CD4-positive, alpha-beta T cell (primary cell): ENCODE results near the gene MED12L. TPM values are rescaled to one million over a fixed set of nuclear protein-coding genes. Genes with fewer than 3 reads are reported as not detected.

ENCODE experiments used
- ATAC-seq: fragments of 200-7000 bp; cut with Tn5 transposase; one replicate; pipeline ENCODE4 v1.10.0; 2022; ENCODE audit warnings: mild to moderate bottlenecking; ENCODE audit not compliant: poor library complexity
- CTCF ChIA-PET: fragments of 350-600 bp; sonication (Branson Sonifier 250); formaldehyde crosslinking; loops from one replicate; lab custom pipeline; 2021; ENCODE audit warnings: antibody characterized with exemption, inconsistent platforms; lab: Charles Lee
- POLR2A ChIA-PET: fragments of 350-600 bp; sonication (Branson Sonifier 250); formaldehyde crosslinking; loops from one replicate; lab custom pipeline; 2021; ENCODE audit warnings: antibody characterized with exemption, inconsistent platforms; lab: Charles Lee
- DNase-seq, 14 experiments: peaks; one replicate each; pipeline ENCODE4 v3.0.0-alpha.2; 2013 to 2020; ENCODE audit warnings: mixed read lengths in 2 of 14
- H3K27ac ChIP-seq, 2 donors: one replicate each; pipeline versions ENCODE4 v1.5.1 to v1.7.0; 2013; ENCODE audit warnings: low read length in 2 of 2, low read depth in 1 of 2, mild to moderate bottlenecking in 1 of 2
- H3K27me3 ChIP-seq, 2 experiments: 1 replicate in 1 of 2; 2 replicates in 1 of 2; pipeline versions ENCODE4 v1.6.1 to v1.7.0; 2013; ENCODE audit warnings: low read length in 2 of 2, control low read depth in 1 of 2, mild to moderate bottlenecking in 1 of 2, moderate library complexity in 1 of 2; ENCODE audit not compliant: insufficient read depth in 2 of 2, control insufficient read depth in 1 of 2
- H3K36me3 ChIP-seq: one replicate; pipeline ENCODE4 v1.6.1; 2013; ENCODE audit warnings: low read length, control low read depth; ENCODE audit not compliant: insufficient read depth
- H3K4me1 ChIP-seq: one replicate; pipeline ENCODE4 v1.6.1; 2013; ENCODE audit warnings: low read length, control low read depth; ENCODE audit not compliant: insufficient read depth
- H3K4me3 ChIP-seq: one replicate; pipeline ENCODE4 v1.5.1; 2013; ENCODE audit warnings: mild to moderate bottlenecking, low read length, moderate library complexity
- H3K9me3 ChIP-seq, 2 experiments: 1 replicate in 1 of 2; 2 replicates in 1 of 2; pipeline versions ENCODE4 v1.6.1 to v1.7.0; 2013; ENCODE audit warnings: low read length in 2 of 2, mild to moderate bottlenecking in 2 of 2, control low read depth in 1 of 2, moderate library complexity in 1 of 2; ENCODE audit not compliant: control insufficient read depth in 1 of 2, insufficient read depth in 1 of 2
- H3K27ac Mint-ChIP-seq: one replicate; pipeline ENCODE4 v1.8.0; 2020; ENCODE audit warnings: mixed read lengths
- H3K27me3 Mint-ChIP-seq: one replicate; pipeline ENCODE4 v1.8.0; 2021; ENCODE audit warnings: mixed read lengths
- H3K36me3 Mint-ChIP-seq: one replicate; pipeline ENCODE4 v1.8.0; 2021; ENCODE audit warnings: low read depth, mixed read lengths
- H3K4me1 Mint-ChIP-seq: one replicate; pipeline ENCODE4 v1.8.0; 2021; ENCODE audit warnings: low read depth, mixed read lengths
- H3K4me3 Mint-ChIP-seq: one replicate; pipeline ENCODE4 v1.8.0; 2020; ENCODE audit warnings: mild to moderate bottlenecking, mixed read lengths
- H3K9me3 Mint-ChIP-seq: one replicate; pipeline ENCODE4 v1.8.0; 2020; ENCODE audit warnings: mixed read lengths
- CTCF ChIP-seq: fragments of 200-600 bp; IDR thresholded peaks from one replicate; pipeline ENCODE4 v1.8.0; 2022; ENCODE audit warnings: antibody characterized with exemption, mild to moderate bottlenecking
- intact Hi-C, 2 experiments: fragments of 100-400 bp; cut with DNase I in 1 of 2; cut with micrococcal nuclease in 1 of 2; formaldehyde crosslinking; loops; one replicate each; pipeline versions ENCODE4 v1.15.1 to v1.9.0; 2023 to 2025; cut with DNase I, micrococcal nuclease
- total RNA-seq, 174 experiments: library from RNA in 2 of 174; stranded (reverse) in 2 of 174; gene quantifications; one replicate each; pipeline ENCODE4 v1.2.3 and lab custom pipeline; 2021 to 2026

MED12L gene
- total RNA-seq, 2 experiments from 2014 or later = 0.39 to 0.49 TPM

- intact Hi-C loops = no loop called here
- no peak for TF ChIP-seq CTCF
Observed at GRCh38 chr3:151410891-151411559, 325.6 kb downstream of the MED12L start.

GRCh38 chr3:151412989-151413388 is 327.5 kb downstream of the MED12L start:
- no peak for DNase-seq
- no peaks in the 10 kb centered on the region for H3K4me1 Mint-ChIP-seq
- peaks cover 0 to 3% of the 10 kb centered on the region in 2 experiments for H3K9me3 ChIP-seq
- CTCF ChIA-PET = no interaction called here
- no peak overlapping the region for H3K4me3 ChIP-seq
- no peak overlapping the region for H3K4me3 Mint-ChIP-seq
- POLR2A ChIA-PET = no interaction called here
- TF ChIP-seq CTCF = no peak
- H3K27me3 ChIP-seq = no peaks in the 10 kb centered on the region
- no peak overlapping the region for H3K27ac ChIP-seq
- no peak overlapping the region for H3K27ac Mint-ChIP-seq
- no peaks in the 10 kb centered on the region for H3K36me3 ChIP-seq
- H3K36me3 Mint-ChIP-seq = no peaks in the 10 kb centered on the region
- no peaks in the 10 kb centered on the region for H3K4me1 ChIP-seq
- no peak for ATAC-seq
- intact Hi-C loops = no loop called here
- H3K27me3 Mint-ChIP-seq = no peaks in the 10 kb centered on the region
- H3K9me3 Mint-ChIP-seq = no peaks in the 10 kb centered on the region

More at GRCh38 chr3:151410891-151411559, 325.6 kb downstream of the MED12L start:
- no peaks in the 10 kb centered on the region for H3K36me3 Mint-ChIP-seq
- Histone ChIP-seq H3K9me3 (peaks cover 0 to 3% of the 10 kb centered on the region in 2 experiments), H3K4me3 (no peak overlapping the region), H3K27me3 (no peaks in the 10 kb centered on the region), H3K27ac (no peak overlapping the region), H3K36me3 (no peaks in the 10 kb centered on the region), H3K4me1 (no peaks in the 10 kb centered on the region)
- no peaks in the 10 kb centered on the region for H3K4me1 Mint-ChIP-seq
- no peak for DNase-seq
- no peak overlapping the region for H3K27ac Mint-ChIP-seq
- no peak overlapping the region for H3K4me3 Mint-ChIP-seq
- ATAC-seq = no peak
- H3K9me3 Mint-ChIP-seq = no peaks in the 10 kb centered on the region
- ChIA-PET POLR2A (no interaction called here), CTCF (no interaction called here)
- H3K27me3 Mint-ChIP-seq = no peaks in the 10 kb centered on the region

GRCh38 chr3:151415289-151415688 is 329.8 kb downstream of the MED12L start:
- H3K4me1 ChIP-seq = no peaks in the 10 kb centered on the region
- no peak overlapping the region for H3K4me3 ChIP-seq
- ChIA-PET POLR2A (no interaction called here), CTCF (no interaction called here)
- H3K4me3 Mint-ChIP-seq = no peak overlapping the region
- ATAC-seq (no peak), DNase-seq (no peak)
- no peaks in the 10 kb centered on the region for H3K36me3 Mint-ChIP-seq
- H3K27me3 ChIP-seq = no peaks in the 10 kb centered on the region
- H3K27me3 Mint-ChIP-seq = no peaks in the 10 kb centered on the region
- intact Hi-C loops = no loop called here
- no peak overlapping the region for H3K27ac Mint-ChIP-seq
- H3K36me3 ChIP-seq = no peaks in the 10 kb centered on the region
- no peaks in the 10 kb centered on the region for H3K4me1 Mint-ChIP-seq
- no peak for TF ChIP-seq CTCF
- H3K9me3 Mint-ChIP-seq = no peaks in the 10 kb centered on the region
- peaks cover 0 to 3% of the 10 kb centered on the region in 2 experiments for H3K9me3 ChIP-seq
- H3K27ac ChIP-seq = no peak overlapping the region
